ENCODE data around the gene DNM2. TPM values are rescaled to one million over a fixed set of nuclear protein-coding genes. Genes with fewer than 3 reads are reported as not detected.
A peak's percentile ranks its signal among the peaks of the same experiment; 100 is the strongest.

The DNM2 gene
- total and polyA plus RNA-seq, 7 experiments from 2014 or later: 49.1 to 340 (median 269) TPM

GRCh38 chr19:10725415-10725814, 7.5 kb downstream of the DNM2 start:
- Mint-ChIP-seq H3K27ac (peak overlapping the region in 5 of 9 donors; percentile 21 to 69 (median 52)), H3K4me1 (peaks cover 37 to 90% (median 64%) of the 10 kb centered on the region in 7 donors), H3K36me3 (peaks cover 4 to 25% (median 15%) of the 10 kb centered on the region in 5 donors), H3K27me3 (no peaks in the 10 kb centered on the region), H3K9me3 (no peaks in the 10 kb centered on the region), H3K4me3 (no peak overlapping the region)
- POLR2A ChIA-PET: no interaction called here
- Histone ChIP-seq H3K27me3 (ENCODE audit: control insufficient read depth in 2 of 2, insufficient read depth in 2 of 2, low read length in 2 of 2) (no peaks in the 10 kb centered on the region), H3K9me3 (ENCODE audit: control insufficient read depth in 2 of 3, low read length in 3 of 3) (no peaks in the 10 kb centered on the region), H3K4me3 (ENCODE audit: low read length) (no peak overlapping the region), H3K36me3 (ENCODE audit: control insufficient read depth in 2 of 3, insufficient read depth in 3 of 3, low read length in 3 of 3) (peaks cover 0 to 19% (median 0%) of the 10 kb centered on the region in 3 experiments), H3K27ac (ENCODE audit: low read depth, low read length) (no peak overlapping the region), H3K4me1 (ENCODE audit: control insufficient read depth in 2 of 2, insufficient read depth in 2 of 2, low read length in 2 of 2) (peaks cover 18 to 31% of the 10 kb centered on the region in 2 donors)
- no peak for DNase-seq
- intact Hi-C loops (cut with micrococcal nuclease): no loop called here
- CTCF ChIA-PET: no interaction called here
- no peak for ATAC-seq

GRCh38 chr19:10726268-10726667, 8.4 kb downstream of the DNM2 start:
- Mint-ChIP-seq H3K4me1 (peaks cover 39 to 90% (median 63%) of the 10 kb centered on the region in 7 donors), H3K27ac (peak overlapping the region in 5 of 9 donors; percentile 30 to 85 (median 60)), H3K9me3 (no peaks in the 10 kb centered on the region), H3K27me3 (no peaks in the 10 kb centered on the region), H3K4me3 (peak overlapping the region in 2 of 10 donors; percentile 23 to 58), H3K36me3 (peaks cover 4 to 25% (median 15%) of the 10 kb centered on the region in 5 donors)
- H3K4me1 ChIP-seq (ENCODE audit: control insufficient read depth in 2 of 2, insufficient read depth in 2 of 2, low read length in 2 of 2): peaks cover 22 to 31% of the 10 kb centered on the region in 2 donors
- intact Hi-C loops (cut with micrococcal nuclease): no loop called here
- ATAC-seq (no peak), DNase-seq (no peak)
- no peak overlapping the region for H3K4me3 ChIP-seq (ENCODE audit: low read length)
- peaks cover 0 to 13% (median 0%) of the 10 kb centered on the region in 3 experiments for H3K36me3 ChIP-seq (ENCODE audit: control insufficient read depth in 2 of 3, insufficient read depth in 3 of 3, low read length in 3 of 3)
- CTCF ChIA-PET: no interaction called here
- no peaks in the 10 kb centered on the region for H3K27me3 ChIP-seq (ENCODE audit: control insufficient read depth in 2 of 2, insufficient read depth in 2 of 2, low read length in 2 of 2)
- POLR2A ChIA-PET: no interaction called here
- H3K9me3 ChIP-seq (ENCODE audit: control insufficient read depth in 2 of 3, low read length in 3 of 3): no peaks in the 10 kb centered on the region
- H3K27ac ChIP-seq (ENCODE audit: low read depth, low read length): no peak overlapping the region

- Histone ChIP-seq H3K4me1 (ENCODE audit: control insufficient read depth in 2 of 2, insufficient read depth in 2 of 2, low read length in 2 of 2) (peaks cover 23 to 24% of the 10 kb centered on the region in 2 donors), H3K27ac (ENCODE audit: low read depth, low read length) (no peak overlapping the region), H3K36me3 (ENCODE audit: control insufficient read depth in 2 of 3, insufficient read depth in 3 of 3, low read length in 3 of 3) (peaks cover 0 to 13% (median 0%) of the 10 kb centered on the region in 3 experiments), H3K27me3 (ENCODE audit: control insufficient read depth in 2 of 2, insufficient read depth in 2 of 2, low read length in 2 of 2) (no peaks in the 10 kb centered on the region), H3K4me3 (ENCODE audit: low read length) (no peak overlapping the region), H3K9me3 (ENCODE audit: control insufficient read depth in 2 of 3, low read length in 3 of 3) (no peaks in the 10 kb centered on the region)
- intact Hi-C loops (cut with micrococcal nuclease): no loop called here
- H3K4me3 Mint-ChIP-seq: peak overlapping the region in 4 of 10 donors; percentile 26 to 68 (median 40)
- peaks cover 4 to 25% (median 15%) of the 10 kb centered on the region in 5 donors for H3K36me3 Mint-ChIP-seq
- no peaks in the 10 kb centered on the region for H3K27me3 Mint-ChIP-seq
- ChIA-PET CTCF (interaction anchor here (0.6 kb wide), 1 partner anchor 132 kb away, joined by 4 read pairs; no protein-coding TSS in a partner anchor), POLR2A (interaction anchor here (0.6 to 1.3 kb wide), 3 partner anchors 10 to 115 kb away, joined by 3 to 5 read pairs (median 5); partner anchors contain the start of gene DNM2)
- peaks cover 43 to 86% (median 66%) of the 10 kb centered on the region in 7 donors for H3K4me1 Mint-ChIP-seq
- ATAC-seq: no peak
- H3K27ac Mint-ChIP-seq: peak overlapping the region; percentile 52 to 99 (median 81)
- DNase-seq: no peak
- no peaks in the 10 kb centered on the region for H3K9me3 Mint-ChIP-seq
These were observed 9.9 kb downstream of the DNM2 start for GRCh38 chr19:10727685-10728201.

- H3K4me3 Mint-ChIP-seq: peak overlapping the region in 3 of 10 donors; percentile 25 to 51 (median 47)
- peak overlapping the region in 7 of 9 donors; percentile 30 to 99 (median 95) for H3K27ac Mint-ChIP-seq
- POLR2A ChIA-PET: interaction anchor here (0.6 to 0.7 kb wide), 2 partner anchors 30 to 565 kb away, joined by 3 to 4 read pairs; no protein-coding TSS in a partner anchor
These were observed 11.5 kb downstream of the DNM2 start for GRCh38 chr19:10729411-10729810.

GRCh38 chr19:10730932-10731331, 13.1 kb downstream of the DNM2 start:
- ChIA-PET CTCF (interaction anchor here (0.6 to 1.3 kb wide), 5 partner anchors 13 to 133 kb away, joined by 3 to 8 read pairs (median 4); partner anchors contain the start of gene DNM2), POLR2A (interaction anchor here (0.7 to 2.3 kb wide), 6 partner anchors 17 to 104 kb away, joined by 3 to 10 read pairs (median 3); partner anchors contain the start of gene TMED1)
- Mint-ChIP-seq H3K36me3 (peaks cover 4 to 22% (median 15%) of the 10 kb centered on the region in 5 donors), H3K4me1 (peaks cover 26 to 71% (median 53%) of the 10 kb centered on the region in 7 donors), H3K4me3 (peak overlapping the region in 9 of 10 donors; percentile 30 to 85 (median 78)), H3K27me3 (no peaks in the 10 kb centered on the region), H3K9me3 (no peaks in the 10 kb centered on the region), H3K27ac (peak overlapping the region; percentile 91 to 99 (median 97))
- Histone ChIP-seq H3K9me3 (ENCODE audit: control insufficient read depth in 2 of 3, low read length in 3 of 3) (no peaks in the 10 kb centered on the region), H3K27me3 (ENCODE audit: control insufficient read depth in 2 of 2, insufficient read depth in 2 of 2, low read length in 2 of 2) (no peaks in the 10 kb centered on the region), H3K27ac (ENCODE audit: low read depth, low read length) (peak overlapping the region; percentile 59), H3K36me3 (ENCODE audit: control insufficient read depth in 2 of 3, insufficient read depth in 3 of 3, low read length in 3 of 3) (peaks cover 0 to 6% (median 0%) of the 10 kb centered on the region in 3 experiments), H3K4me3 (ENCODE audit: low read length) (no peak overlapping the region), H3K4me1 (ENCODE audit: control insufficient read depth in 2 of 2, insufficient read depth in 2 of 2, low read length in 2 of 2) (peaks cover 23 to 24% of the 10 kb centered on the region in 2 donors)
- no peak for ATAC-seq
- DNase-seq: no peak
- intact Hi-C loops (cut with micrococcal nuclease): loop anchor here (1.0 kb wide), 3 partner anchors 14 to 28 kb away; no protein-coding TSS in a partner anchor

More at GRCh38 chr19:10729411-10729810, 11.5 kb downstream of the DNM2 start:
- H3K36me3 ChIP-seq (ENCODE audit: control insufficient read depth in 2 of 3, insufficient read depth in 3 of 3, low read length in 3 of 3): peaks cover 0 to 6% (median 0%) of the 10 kb centered on the region in 3 experiments
- H3K27ac ChIP-seq (ENCODE audit: low read depth, low read length): no peak overlapping the region
- intact Hi-C loops (cut with micrococcal nuclease): no loop called here
- H3K27me3 ChIP-seq (ENCODE audit: control insufficient read depth in 2 of 2, insufficient read depth in 2 of 2, low read length in 2 of 2): no peaks in the 10 kb centered on the region
- H3K4me3 ChIP-seq (ENCODE audit: low read length): no peak overlapping the region
- CTCF ChIA-PET: no interaction called here
- H3K9me3 Mint-ChIP-seq: no peaks in the 10 kb centered on the region
- no peaks in the 10 kb centered on the region for H3K9me3 ChIP-seq (ENCODE audit: control insufficient read depth in 2 of 3, low read length in 3 of 3)
- ATAC-seq: no peak
- H3K36me3 Mint-ChIP-seq: peaks cover 4 to 21% (median 15%) of the 10 kb centered on the region in 5 donors
- H3K27me3 Mint-ChIP-seq: no peaks in the 10 kb centered on the region
- peaks cover 31 to 75% (median 62%) of the 10 kb centered on the region in 7 donors for H3K4me1 Mint-ChIP-seq
- H3K4me1 ChIP-seq (ENCODE audit: control insufficient read depth in 2 of 2, insufficient read depth in 2 of 2, low read length in 2 of 2): peaks cover 23 to 24% of the 10 kb centered on the region in 2 donors
- DNase-seq: no peak

- Mint-ChIP-seq H3K4me1 (peaks cover 17 to 64% (median 44%) of the 10 kb centered on the region in 7 donors), H3K27me3 (no peaks in the 10 kb centered on the region), H3K9me3 (peaks cover 0 to 4% (median 0%) of the 10 kb centered on the region in 11 donors), H3K4me3 (no peak overlapping the region), H3K27ac (no peak overlapping the region), H3K36me3 (peaks cover 0 to 37% (median 5%) of the 10 kb centered on the region in 5 donors)
- intact Hi-C loops (cut with micrococcal nuclease): no loop called here
- Histone ChIP-seq H3K9me3 (ENCODE audit: control insufficient read depth in 2 of 3, low read length in 3 of 3) (no peaks in the 10 kb centered on the region), H3K4me3 (ENCODE audit: low read length) (no peak overlapping the region), H3K36me3 (ENCODE audit: control insufficient read depth in 2 of 3, insufficient read depth in 3 of 3, low read length in 3 of 3) (peaks cover 0 to 11% (median 0%) of the 10 kb centered on the region in 3 experiments), H3K4me1 (ENCODE audit: control insufficient read depth in 2 of 2, insufficient read depth in 2 of 2, low read length in 2 of 2) (peaks cover 9 to 12% of the 10 kb centered on the region in 2 donors), H3K27ac (ENCODE audit: low read depth, low read length) (no peak overlapping the region), H3K27me3 (ENCODE audit: control insufficient read depth in 2 of 2, insufficient read depth in 2 of 2, low read length in 2 of 2) (no peaks in the 10 kb centered on the region)
- ChIA-PET CTCF (no interaction called here), POLR2A (no interaction called here)
- DNase-seq (no peak), ATAC-seq (no peak)
These were observed 17.9 kb downstream of the DNM2 start for GRCh38 chr19:10735741-10736140.
